ENCODE results near the gene KCNJ1. TPM values are rescaled to one million over a fixed set of nuclear protein-coding genes. Genes with fewer than 3 reads are reported as not detected.

Gene KCNJ1
- total RNA-seq, 4 donors from 2014 or later, result 0.11 to 0.81 TPM; not detected in 2

DNA sequence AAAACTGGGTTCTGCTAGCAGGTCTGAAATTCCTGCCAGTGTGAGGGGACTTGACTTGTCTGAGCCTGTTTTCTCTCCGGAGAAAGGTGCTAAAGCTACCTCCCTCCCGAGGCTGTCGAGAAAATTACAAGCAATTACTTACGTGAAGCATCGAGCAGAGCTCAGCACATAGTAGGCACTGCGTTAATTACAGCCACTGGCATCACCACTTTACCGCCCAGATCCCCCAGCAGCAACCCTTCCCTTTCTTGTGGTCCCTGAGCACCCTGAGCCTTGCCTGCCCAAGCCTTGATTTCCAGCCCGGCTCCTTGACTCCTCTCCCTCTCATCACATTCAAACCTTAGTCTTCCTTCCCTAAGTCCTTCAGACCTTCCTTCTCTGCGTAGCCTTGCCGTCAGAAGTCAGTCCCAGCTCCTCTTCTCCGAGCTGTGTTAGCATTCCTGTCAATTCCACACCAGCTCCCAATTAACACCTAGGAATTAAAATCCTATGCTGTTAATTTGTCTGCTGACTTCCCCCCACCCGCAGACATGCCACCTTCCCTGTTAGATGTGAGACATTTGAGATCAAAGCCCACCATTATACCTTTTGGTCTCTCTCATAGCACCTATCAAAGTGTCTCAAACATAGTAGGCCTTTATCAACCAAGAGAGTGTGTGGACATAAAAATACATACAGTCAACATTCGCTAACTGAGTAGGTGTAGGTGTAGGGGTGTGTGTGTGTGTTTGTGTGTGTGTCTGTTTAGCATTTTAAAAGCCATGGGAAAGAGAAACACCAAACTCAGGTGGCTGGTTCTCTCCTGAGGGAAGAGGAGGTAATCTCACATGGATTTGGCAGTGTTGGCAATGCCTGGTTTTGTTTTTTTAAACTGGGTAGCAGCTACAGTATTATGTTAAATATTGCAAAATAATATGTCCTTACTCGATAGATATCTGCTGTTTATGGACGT is 21.2 kb upstream of the KCNJ1 start:
- H3K4me1 ChIP-seq, result peaks cover 12 to 15% of the 10 kb centered on the region in 2 donors
- intact Hi-C loops (cut with DNase I), result no loop called here

GRCh38 chr11:128886406-128887124 is 19.5 kb upstream of the KCNJ1 start:
- H3K9me3 ChIP-seq, result no peaks in the 10 kb centered on the region
- 59 to 75% methylated on average over 5 of the region's 5 CpGs for WGBS, 2 donors
- DNase-seq, result peak in 1 of 2 donors; percentile 26
- H3K27ac ChIP-seq, result no peak overlapping the region
- H3K4me1 ChIP-seq, result peaks cover 9 to 10% of the 10 kb centered on the region in 2 donors
- H3K27me3 ChIP-seq, result no peaks in the 10 kb centered on the region
- H3K4me3 ChIP-seq (replicated peaks in 1 of 3), result no peak overlapping the region
- no peaks in the 10 kb centered on the region for H3K36me3 ChIP-seq
- TF ChIP-seq CTCF (IDR thresholded peaks at IDR 0.05) (peak in 1 of 6 experiments; percentile 8), POLR2A (IDR thresholded peaks at IDR 0.05) (no peak)
- intact Hi-C loops (cut with DNase I), result loop anchor here (2.0 kb wide), 1 partner anchor 66 kb away; no protein-coding TSS in a partner anchor

More for the DNA sequence above, 21.2 kb upstream of the KCNJ1 start:
- TF ChIP-seq POLR2A (IDR thresholded peaks at IDR 0.05) (no peak), CTCF (IDR thresholded peaks at IDR 0.05) (no peak)
- Histone ChIP-seq H3K4me3 (replicated peaks in 1 of 3) (no peak overlapping the region), H3K27ac (no peak overlapping the region), H3K9me3 (no peaks in the 10 kb centered on the region), H3K27me3 (no peaks in the 10 kb centered on the region), H3K36me3 (no peaks in the 10 kb centered on the region)
- WGBS, 2 donors, result 82 to 83% methylated on average over 15 of the region's 15 CpGs
- DNase-seq, result no peak

DNA sequence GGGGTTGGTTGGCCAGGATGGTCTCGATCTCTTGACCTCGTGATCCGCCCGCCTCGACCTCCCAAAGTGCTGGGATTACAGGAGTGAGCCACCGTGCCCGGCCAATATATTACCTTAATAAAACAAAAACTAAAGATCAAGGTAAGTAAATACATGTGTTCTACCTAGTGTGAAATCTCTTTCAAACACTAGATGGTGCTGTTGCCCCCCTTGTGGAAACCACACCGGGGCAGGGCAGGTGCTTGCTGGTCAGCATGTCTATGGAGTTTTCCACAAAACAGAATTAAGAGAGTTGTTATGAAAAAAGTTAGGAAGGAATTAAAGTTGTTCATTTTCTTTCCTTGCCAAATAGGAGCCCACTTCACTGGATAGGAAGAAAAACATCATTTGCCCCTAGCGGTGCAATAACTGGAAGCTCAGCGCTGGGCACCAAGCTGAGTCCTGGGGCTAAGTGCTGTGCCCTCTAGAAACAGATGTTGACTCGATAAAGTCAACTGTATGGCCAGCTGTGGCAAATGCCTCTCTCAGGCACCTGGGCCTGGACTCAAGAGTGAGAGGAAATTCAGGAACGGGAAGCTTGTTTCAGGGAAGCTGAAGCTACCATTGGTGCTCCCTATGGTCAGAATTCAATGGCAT is 17.7 kb upstream of the KCNJ1 start:
- 26 to 32% methylated on average over 10 to 12 of the region's 12 CpGs for WGBS, 2 donors
- TF ChIP-seq CTCF (IDR thresholded peaks at IDR 0.05) (peak; percentile 81 to 94 (median 87)), POLR2A (IDR thresholded peaks at IDR 0.05) (no peak)
- DNase-seq, result peak; percentile 64 to 71
- Histone ChIP-seq H3K27me3 (no peaks in the 10 kb centered on the region), H3K4me3 (replicated peaks in 1 of 3) (no peak overlapping the region), H3K4me1 (no peaks in the 10 kb centered on the region), H3K9me3 (no peaks in the 10 kb centered on the region), H3K27ac (no peak overlapping the region), H3K36me3 (no peaks in the 10 kb centered on the region)
- intact Hi-C loops (cut with DNase I), result no loop called here

GRCh38 chr11:128884054-128884453 is 17.0 kb upstream of the KCNJ1 start:
- H3K4me1 ChIP-seq, result no peaks in the 10 kb centered on the region
- TF ChIP-seq POLR2A (IDR thresholded peaks at IDR 0.05) (no peak), CTCF (IDR thresholded peaks at IDR 0.05) (no peak)
- H3K27me3 ChIP-seq, result no peaks in the 10 kb centered on the region
- H3K9me3 ChIP-seq, result no peaks in the 10 kb centered on the region
- H3K4me3 ChIP-seq (replicated peaks in 1 of 3), result no peak overlapping the region
- DNase-seq, result no peak
- intact Hi-C loops (cut with DNase I), result no loop called here
- 50 to 53% methylated on average over 4 of the region's 4 CpGs for WGBS, 2 donors
- no peaks in the 10 kb centered on the region for H3K36me3 ChIP-seq
- no peak overlapping the region for H3K27ac ChIP-seq
